Breast epithelium (tissue), 4 donors: ENCODE measurements around the gene NRIP2. TPM values are rescaled to one million over a fixed set of nuclear protein-coding genes. Genes with fewer than 3 reads are reported as not detected.
A peak's percentile ranks its signal among the peaks of the same experiment; 100 is the strongest.

Experiments
- DNase-seq, 2 donors: peaks; one replicate each; pipeline ENCODE4 v3.0.0-alpha.2; 2019; ENCODE audit warnings: low spot score in 2 of 2
- H3K27ac ChIP-seq, 2 donors: fragments of 200-600 bp; sonication (generic) in 1 of 2; one replicate each; pipeline ENCODE4 v1.5.1; 2016 to 2019; ENCODE audit warnings: mild to moderate bottlenecking in 1 of 2
- H3K27me3 ChIP-seq, 2 donors: fragments of 200-600 bp; sonication (generic) in 1 of 2; one replicate each; pipeline versions ENCODE4 v1.5.1 to v1.6.0; 2017 to 2019; ENCODE audit warnings: control low read depth in 1 of 2, mild to moderate bottlenecking in 1 of 2
- H3K36me3 ChIP-seq: fragments of 200-600 bp; one replicate; pipeline ENCODE4 v1.5.1; 2019
- H3K4me1 ChIP-seq, 2 donors: fragments of 200-600 bp; sonication (generic); one replicate each; pipeline ENCODE4 v1.5.1; 2016 to 2019; ENCODE audit warnings: control low read depth in 1 of 2
- H3K4me3 ChIP-seq, 3 donors: fragments of 200-600 bp; sonication (generic); 1 replicate in 2 of 3; 2 replicates in 1 of 3; pipeline ENCODE4 v1.5.1; 2016 to 2019; ENCODE audit warnings: mild to moderate bottlenecking in 3 of 3, moderate library complexity in 2 of 3
- H3K9me3 ChIP-seq, 2 donors: fragments of 200-600 bp; sonication (generic) in 1 of 2; one replicate each; pipeline ENCODE4 v1.5.1; 2016 to 2019; ENCODE audit warnings: control low read depth in 1 of 2
- POLR2A ChIP-seq: fragments of 450-650 bp; IDR thresholded peaks from one replicate; pipeline ENCODE4 v1.6.1; 2016; ENCODE audit warnings: antibody characterized with exemption, mild to moderate bottlenecking, moderate library complexity
- POLR2AphosphoS5 ChIP-seq, 3 donors: sonication (generic); formaldehyde crosslinking; IDR thresholded peaks; one replicate each; pipeline ENCODE4 v1.6.1; 2017; ENCODE audit warnings: antibody characterized with exemption in 3 of 3
- intact Hi-C: fragments of 100-400 bp; cut with DNase I; formaldehyde crosslinking; loops from one replicate; pipeline ENCODE4 v1.15.1; 2023; ENCODE audit warnings: low total_unique reads
- total RNA-seq, 3 donors: library from RNA; depleted of rRNA; stranded (reverse); fragments of >200 nt; gene quantifications; one replicate each; pipeline ENCODE4 v1.1.0, GENCODE V29; 2016
- TF ChIP-seq, protein P1 (sequence below), 3 donors: fragments of 450-650 bp; IDR thresholded peaks; one replicate each; pipeline ENCODE4 v1.5.1; 2016 to 2017; ENCODE audit warnings: antibody characterized with exemption in 3 of 3, mild to moderate bottlenecking in 3 of 3, moderate library complexity in 3 of 3

Gene NRIP2
- total RNA-seq, 3 donors from 2014 or later = 0.16 to 1.6 (median 1.2) TPM

GRCh38 chr12:2844786-2845185 is 10.0 kb upstream of the NRIP2 start:
- DNase-seq = no peak
- intact Hi-C loops = no loop called here
- Histone ChIP-seq H3K4me1 (no peaks in the 10 kb centered on the region), H3K27me3 (no peaks in the 10 kb centered on the region), H3K9me3 (no peaks in the 10 kb centered on the region), H3K27ac (peak overlapping the region in 1 of 2 donors; percentile 38), H3K36me3 (no peaks in the 10 kb centered on the region), H3K4me3 (no peak overlapping the region)
- TF ChIP-seq POLR2AphosphoS5 (IDR thresholded peaks at IDR 0.05) (no peak), POLR2A (no peak)
- TF ChIP-seq, protein P1, sequence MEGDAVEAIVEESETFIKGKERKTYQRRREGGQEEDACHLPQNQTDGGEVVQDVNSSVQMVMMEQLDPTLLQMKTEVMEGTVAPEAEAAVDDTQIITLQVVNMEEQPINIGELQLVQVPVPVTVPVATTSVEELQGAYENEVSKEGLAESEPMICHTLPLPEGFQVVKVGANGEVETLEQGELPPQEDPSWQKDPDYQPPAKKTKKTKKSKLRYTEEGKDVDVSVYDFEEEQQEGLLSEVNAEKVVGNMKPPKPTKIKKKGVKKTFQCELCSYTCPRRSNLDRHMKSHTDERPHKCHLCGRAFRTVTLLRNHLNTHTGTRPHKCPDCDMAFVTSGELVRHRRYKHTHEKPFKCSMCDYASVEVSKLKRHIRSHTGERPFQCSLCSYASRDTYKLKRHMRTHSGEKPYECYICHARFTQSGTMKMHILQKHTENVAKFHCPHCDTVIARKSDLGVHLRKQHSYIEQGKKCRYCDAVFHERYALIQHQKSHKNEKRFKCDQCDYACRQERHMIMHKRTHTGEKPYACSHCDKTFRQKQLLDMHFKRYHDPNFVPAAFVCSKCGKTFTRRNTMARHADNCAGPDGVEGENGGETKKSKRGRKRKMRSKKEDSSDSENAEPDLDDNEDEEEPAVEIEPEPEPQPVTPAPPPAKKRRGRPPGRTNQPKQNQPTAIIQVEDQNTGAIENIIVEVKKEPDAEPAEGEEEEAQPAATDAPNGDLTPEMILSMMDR (IDR thresholded peaks at IDR 0.05) = no peak

GRCh38 chr12:2842948-2843347 is 8.1 kb upstream of the NRIP2 start:
- H3K27ac ChIP-seq = peak overlapping the region in 1 of 2 donors; percentile 40
- DNase-seq = no peak
- H3K9me3 ChIP-seq = no peaks in the 10 kb centered on the region
- TF ChIP-seq POLR2A (no peak), POLR2AphosphoS5 (IDR thresholded peaks at IDR 0.05) (no peak)
- TF ChIP-seq, protein P1 (IDR thresholded peaks at IDR 0.05) = no peak
- no peaks in the 10 kb centered on the region for H3K4me1 ChIP-seq
- no peaks in the 10 kb centered on the region for H3K27me3 ChIP-seq
- H3K4me3 ChIP-seq = no peak overlapping the region
- no peaks in the 10 kb centered on the region for H3K36me3 ChIP-seq
- intact Hi-C loops = no loop called here

DNA sequence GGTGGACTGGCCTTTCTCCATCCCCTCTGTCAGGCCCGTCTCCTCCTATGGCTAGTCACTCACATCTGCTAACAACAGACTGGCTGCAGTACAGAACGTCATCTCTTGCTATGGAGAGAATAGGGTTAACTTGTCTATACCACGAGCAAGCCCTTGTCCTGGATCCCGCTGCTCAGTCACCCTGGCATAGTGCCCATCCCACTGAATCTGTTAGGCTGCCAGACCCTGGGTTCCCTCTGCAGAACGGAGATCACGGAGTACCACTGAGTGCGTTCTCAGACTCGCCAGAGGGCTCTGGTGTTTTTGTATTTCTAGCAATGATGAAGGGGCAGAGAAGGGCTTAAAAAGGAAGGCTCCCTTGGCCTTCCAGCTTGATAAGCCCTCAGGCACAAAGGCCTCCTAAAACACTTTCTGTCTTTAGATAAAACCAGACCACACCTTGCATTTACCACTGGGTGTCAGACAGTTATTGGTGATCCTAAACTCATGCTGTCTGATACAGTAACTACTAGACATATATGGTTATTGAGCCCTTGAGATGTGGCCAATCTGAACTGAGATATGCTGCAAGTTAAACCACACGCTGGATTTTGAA is 6.3 kb upstream of the NRIP2 start:
- Histone ChIP-seq H3K4me1 (no peaks in the 10 kb centered on the region), H3K9me3 (no peaks in the 10 kb centered on the region), H3K4me3 (no peak overlapping the region), H3K27me3 (no peaks in the 10 kb centered on the region), H3K27ac (no peak overlapping the region), H3K36me3 (no peaks in the 10 kb centered on the region)
- no peak for DNase-seq
- no peak for TF ChIP-seq POLR2A
- TF ChIP-seq, protein P1 (IDR thresholded peaks at IDR 0.05) = no peak
- no peak for TF ChIP-seq POLR2AphosphoS5 (IDR thresholded peaks at IDR 0.05)
- intact Hi-C loops = no loop called here

DNA sequence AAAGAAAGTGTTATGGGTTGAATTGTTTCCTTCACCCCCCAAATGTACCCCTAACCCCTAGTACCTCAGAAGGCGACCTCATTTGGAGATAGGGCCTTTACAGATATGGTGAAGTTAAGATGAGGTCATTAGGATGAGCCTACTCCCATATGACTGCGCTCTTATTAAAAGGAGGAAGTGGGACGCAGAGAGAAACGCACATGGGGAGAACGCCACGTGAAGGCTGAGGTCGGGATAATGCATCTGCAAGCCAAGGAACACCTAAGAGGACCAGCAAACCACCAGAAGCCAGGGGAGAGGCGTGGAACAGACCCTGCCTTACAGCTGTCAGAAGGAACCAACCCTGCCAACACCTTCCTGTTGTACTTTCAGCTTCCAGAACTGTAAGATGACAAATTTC is 1.7 kb upstream of the NRIP2 start:
- TF ChIP-seq, protein P1 (IDR thresholded peaks at IDR 0.05) = no peak
- no peak for TF ChIP-seq POLR2AphosphoS5 (IDR thresholded peaks at IDR 0.05)
- TF ChIP-seq POLR2A = no peak
- DNase-seq = no peak
- intact Hi-C loops = no loop called here
- no peak overlapping the region for H3K27ac ChIP-seq
- no peak overlapping the region for H3K4me3 ChIP-seq
- H3K4me1 ChIP-seq = no peaks in the 10 kb centered on the region
- no peaks in the 10 kb centered on the region for H3K27me3 ChIP-seq
- H3K36me3 ChIP-seq = no peaks in the 10 kb centered on the region
- H3K9me3 ChIP-seq = no peaks in the 10 kb centered on the region

- Histone ChIP-seq H3K4me3 (no peak overlapping the region), H3K9me3 (no peaks in the 10 kb centered on the region), H3K27ac (no peak overlapping the region), H3K4me1 (no peaks in the 10 kb centered on the region), H3K27me3 (no peaks in the 10 kb centered on the region), H3K36me3 (no peaks in the 10 kb centered on the region)
- TF ChIP-seq POLR2A = no peak
- TF ChIP-seq POLR2AphosphoS5 (IDR thresholded peaks at IDR 0.05) = no peak
- TF ChIP-seq, protein P1 (IDR thresholded peaks at IDR 0.05) = no peak
- intact Hi-C loops = no loop called here
- no peak for DNase-seq
These were observed 1.0 kb upstream of the NRIP2 start for GRCh38 chr12:2835691-2836403.
